Liver (tissue), 9 donors: ENCODE data around the gene WDR5. TPM values are rescaled to one million over a fixed set of nuclear protein-coding genes. Genes with fewer than 3 reads are reported as not detected.

Experiments
- DNase-seq: peaks from one replicate; pipeline ENCODE4 v3.0.0-alpha.2; 2017; ENCODE audit warnings: low spot score
- H3K27ac ChIP-seq, 2 donors: one replicate each; pipeline ENCODE4 v1.7.0; 2013; ENCODE audit warnings: inconsistent platforms in 2 of 2, low read length in 2 of 2, control low read depth in 1 of 2, low read depth in 1 of 2, mild to moderate bottlenecking in 1 of 2
- H3K27me3 ChIP-seq, 4 donors: one replicate each; pipeline versions ENCODE4 v1.6.1 to v1.7.0; 2013; ENCODE audit warnings: low read length in 3 of 4, inconsistent platforms in 1 of 4, mild to moderate bottlenecking in 1 of 4, moderate library complexity in 1 of 4; ENCODE audit not compliant: control insufficient read depth in 4 of 4, insufficient read depth in 4 of 4
- H3K36me3 ChIP-seq, 4 donors: one replicate each; pipeline versions ENCODE4 v1.6.1 to v1.7.0; 2013; ENCODE audit warnings: low read length in 3 of 4, mild to moderate bottlenecking in 3 of 4, low read depth in 1 of 4, moderate library complexity in 1 of 4; ENCODE audit not compliant: control insufficient read depth in 4 of 4, insufficient read depth in 3 of 4
- H3K4me1 ChIP-seq, 4 donors: one replicate each; pipeline versions ENCODE4 v1.6.1 to v1.7.0; 2013; ENCODE audit warnings: low read length in 3 of 4, mild to moderate bottlenecking in 3 of 4, moderate library complexity in 1 of 4; ENCODE audit not compliant: control insufficient read depth in 4 of 4, insufficient read depth in 4 of 4
- H3K4me3 ChIP-seq, 3 donors: one replicate each; pipeline versions ENCODE4 v1.6.1 to v1.7.0; 2013; ENCODE audit warnings: low read length in 3 of 3, control low read depth in 1 of 3, low read depth in 1 of 3, mild to moderate bottlenecking in 1 of 3
- H3K9ac ChIP-seq, 2 donors: one replicate each; pipeline ENCODE4 v1.7.0; 2013; ENCODE audit warnings: low read length in 2 of 2, mild to moderate bottlenecking in 2 of 2, moderate library complexity in 2 of 2, control low read depth in 1 of 2, low read depth in 1 of 2
- H3K9me3 ChIP-seq, 4 donors: one replicate each; pipeline versions ENCODE4 v1.6.1 to v1.7.0; 2013; ENCODE audit warnings: low read length in 3 of 4; ENCODE audit not compliant: control insufficient read depth in 4 of 4
- ATF3 ChIP-seq: IDR thresholded peaks from 2 replicates; pipeline ENCODE4 v1.6.1; 2016; ENCODE audit warnings: antibody characterized with exemption
- CTCF ChIP-seq: fragments of 150-350 bp; IDR thresholded peaks from 2 replicates; pipeline ENCODE4 v1.5.1; 2017; ENCODE audit warnings: improper control_type of control experiment, low read depth, low read length; ENCODE audit not compliant: missing input control
- EGR1 ChIP-seq, 2 donors: IDR thresholded peaks; 2 replicates each; pipeline ENCODE4 v1.6.1; 2016 to 2018; ENCODE audit warnings: antibody characterized with exemption in 2 of 2, low read depth in 2 of 2
- FOXA2 ChIP-seq: IDR thresholded peaks from 2 replicates; pipeline ENCODE4 v1.6.1; 2016; ENCODE audit warnings: antibody characterized with exemption
- GABPA ChIP-seq, 2 donors: IDR thresholded peaks in 1 of 2; conservative IDR thresholded peaks in 1 of 2; 2 replicates each; pipeline ENCODE4 v1.6.1; 2016; ENCODE audit warnings: antibody characterized with exemption in 2 of 2, mild to moderate bottlenecking in 1 of 2, moderate library complexity in 1 of 2
- HNF4A ChIP-seq, 2 donors: conservative IDR thresholded peaks; 2 replicates each; pipeline ENCODE4 v1.6.1; 2016; ENCODE audit warnings: antibody characterized with exemption in 2 of 2, mild to moderate bottlenecking in 2 of 2
- HNF4G ChIP-seq: IDR thresholded peaks from 2 replicates; pipeline ENCODE4 v1.6.1; 2016; ENCODE audit warnings: antibody characterized with exemption
- JUND ChIP-seq, 2 donors: IDR thresholded peaks; 2 replicates each; pipeline ENCODE4 v1.6.1; 2016; ENCODE audit warnings: antibody characterized with exemption in 2 of 2
- MAX ChIP-seq: IDR thresholded peaks from 2 replicates; pipeline ENCODE4 v1.6.1; 2016; ENCODE audit warnings: antibody characterized with exemption
- NR2F2 ChIP-seq: IDR thresholded peaks from 2 replicates; pipeline ENCODE4 v1.6.1; 2016; ENCODE audit warnings: antibody characterized with exemption
- RAD21 ChIP-seq, 2 donors: IDR thresholded peaks; 2 replicates each; pipeline ENCODE4 v1.6.1; 2016; ENCODE audit warnings: antibody characterized with exemption in 2 of 2, mild to moderate bottlenecking in 2 of 2
- SP1 ChIP-seq: IDR thresholded peaks from 2 replicates; pipeline ENCODE4 v1.6.1; 2018; ENCODE audit warnings: antibody characterized with exemption, mild to moderate bottlenecking
- YY1 ChIP-seq: IDR thresholded peaks from 2 replicates; pipeline ENCODE4 v1.6.1; 2016; ENCODE audit warnings: antibody characterized with exemption, mild to moderate bottlenecking
- ZBTB33 ChIP-seq: IDR thresholded peaks from 2 replicates; pipeline ENCODE4 v1.6.1; 2016; ENCODE audit warnings: antibody characterized with exemption
- WGBS: extraction: QIAGEN DNeasy Blood & Tissue Kit; methylation state at CpG from one replicate; pipeline ENCODE4 v1.1.7; 2013; 5-methylcytosine and 5-hydroxymethylcytosine counted together
- polyA plus RNA-seq, 2 donors: library from polyadenylated mRNA; stranded (reverse) in 1 of 2; unstranded in 1 of 2; fragments of 200-250 nt in 1 of 2; fragments of >200 nt in 1 of 2; fragmentation: Nextera tagmentation in 1 of 2; extraction: Ambion mirVana in 1 of 2; gene quantifications; one replicate each; pipeline versions ENCODE4 v1.2.1 to v1.2.3, GENCODE V29; 2013 to 2015
- total RNA-seq, 2 donors: library from RNA; depleted of rRNA; stranded (reverse); fragments of >200 nt; gene quantifications; one replicate each; pipeline ENCODE4 v1.2.3, GENCODE V29; 2014
- donor health status: healthy.
- donor health status: healthy.
- donor health status: healthy.
- donor health status: healthy.
- donor health status: healthy.

Gene WDR5
- total and polyA plus RNA-seq, 4 donors, result 11.1 to 21.6 (median 14.6) TPM

GRCh38 chr9:134134949-134135342 is 936 bp upstream of the WDR5 start:
- TF ChIP-seq EGR1 (IDR thresholded peaks at IDR 0.05; ENCODE audit: low read depth in 2 of 2) (no peak), HNF4A (conservative IDR thresholded peaks at IDR 0.05) (no peak), SP1 (no peak), HNF4G (no peak), RAD21 (IDR thresholded peaks at IDR 0.05) (no peak), JUND (IDR thresholded peaks at IDR 0.05) (no peak), MAX (no peak), YY1 (no peak), ATF3 (no peak), NR2F2 (no peak), FOXA2 (no peak), GABPA (IDR thresholded peaks at IDR 0.05 in 1 of 2, conservative IDR thresholded peaks at IDR 0.05 in 1 of 2) (no peak), ZBTB33 (no peak), CTCF (no peak)
- no peaks in the 10 kb centered on the region for H3K27me3 ChIP-seq
- H3K4me3 ChIP-seq, result peak overlapping the region; percentile 85 to 92 (median 91)
- peak overlapping the region; percentile 89 for H3K27ac ChIP-seq
- H3K36me3 ChIP-seq, result peaks cover 0 to under 1% (median 0%) of the 10 kb centered on the region in 4 donors
- H3K9me3 ChIP-seq, result no peaks in the 10 kb centered on the region
- no peak for DNase-seq
- peaks cover 12 to 48% (median 41%) of the 10 kb centered on the region in 4 donors for H3K4me1 ChIP-seq
- peak overlapping the region; percentile 3 to 45 for H3K9ac ChIP-seq
- 25% methylated on average over 7 of the region's 7 CpGs for WGBS

- WGBS, result under 1% methylated on average over 93 of the region's 93 CpGs
Observed at GRCh38 chr9:134136118-134136995, 475 bp downstream of the WDR5 start.

More at GRCh38 chr9:134136118-134136995, 475 bp downstream of the WDR5 start:
- Histone ChIP-seq H3K4me1 (peaks cover 12 to 44% (median 39%) of the 10 kb centered on the region in 4 donors), H3K9ac (peak overlapping the region; percentile 61 to 73), H3K4me3 (peak overlapping the region; percentile 86 to 95 (median 92)), H3K9me3 (no peaks in the 10 kb centered on the region), H3K27me3 (no peaks in the 10 kb centered on the region), H3K36me3 (peaks cover 2 to 9% (median 4%) of the 10 kb centered on the region in 4 donors), H3K27ac (peak overlapping the region; percentile 52 to 71)
- TF ChIP-seq CTCF, result no peak
- no peak for TF ChIP-seq SP1
- no peak for TF ChIP-seq GABPA (IDR thresholded peaks at IDR 0.05 in 1 of 2, conservative IDR thresholded peaks at IDR 0.05 in 1 of 2)
- TF ChIP-seq HNF4A (conservative IDR thresholded peaks at IDR 0.05), result no peak
- TF ChIP-seq YY1, result peak; percentile 24
- no peak for TF ChIP-seq ZBTB33
- no peak for TF ChIP-seq JUND (IDR thresholded peaks at IDR 0.05)
- DNase-seq, result peak; percentile 47
